Effector memory CD4-positive, alpha-beta T cell (primary cell): ENCODE measurements around the gene SMAGP.
A peak's percentile ranks its signal among the peaks of the same experiment; 100 is the strongest.
"Not testable (repeated sequence)": the region's sequence is repeated elsewhere in the genome, so short reads cannot be mapped to it uniquely, and the experiment has no call there.

ENCODE experiments used
- DNase-seq, 3 donors: peaks; one replicate each; pipeline ENCODE4 v3.0.0-alpha.2; 2020
- H3K27ac ChIP-seq: 2 replicates; pipeline ENCODE4 v1.7.0; 2013; ENCODE audit warnings: mild to moderate bottlenecking, low read length, moderate library complexity; ENCODE audit not compliant: insufficient read depth, poor library complexity, severe bottlenecking
- H3K27me3 ChIP-seq: replicated peaks from 2 replicates; pipeline ENCODE4 v1.7.0; 2013; ENCODE audit warnings: mild to moderate bottlenecking, low read length; ENCODE audit not compliant: insufficient read depth, control insufficient read depth, poor library complexity, severe bottlenecking
- H3K36me3 ChIP-seq: 2 replicates; pipeline ENCODE4 v1.7.0; 2013; ENCODE audit warnings: mild to moderate bottlenecking, low read length, moderate library complexity; ENCODE audit not compliant: control insufficient read depth, insufficient read depth
- H3K4me1 ChIP-seq: 2 replicates; pipeline ENCODE4 v1.7.0; 2013; ENCODE audit warnings: low read length, mild to moderate bottlenecking; ENCODE audit not compliant: control insufficient read depth, insufficient read depth, poor library complexity, severe bottlenecking
- H3K4me3 ChIP-seq: 2 replicates; pipeline ENCODE4 v1.7.0; 2013; ENCODE audit warnings: low read length, low read depth, mild to moderate bottlenecking; ENCODE audit not compliant: insufficient read depth, poor library complexity, severe bottlenecking
- H3K9me3 ChIP-seq: 2 replicates; pipeline ENCODE4 v1.7.0; 2013; ENCODE audit warnings: mild to moderate bottlenecking, low read length, moderate library complexity; ENCODE audit not compliant: control insufficient read depth

SMAGP gene

DNA sequence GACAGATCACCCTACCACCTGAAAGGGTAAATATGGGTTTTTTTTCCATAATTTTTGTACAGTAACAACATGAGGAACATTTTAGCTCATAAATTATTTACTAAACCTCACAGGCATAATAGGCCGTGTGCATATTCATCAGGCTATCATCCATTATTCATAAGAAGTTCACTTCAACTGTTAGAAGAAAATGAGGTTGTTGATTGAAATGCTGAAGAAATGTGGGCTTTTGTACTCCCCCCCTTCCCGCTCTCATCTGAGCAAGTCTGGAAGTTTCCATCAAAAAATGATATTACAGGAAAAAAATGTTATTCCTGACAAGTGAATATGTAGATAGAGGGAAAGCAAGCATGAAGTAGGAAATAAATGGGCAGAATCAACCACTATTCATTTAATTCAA, 44.4 kb downstream of the SMAGP start:
- no peak for DNase-seq
- H3K4me3 ChIP-seq: no peak overlapping the region
- no peaks in the 10 kb centered on the region for H3K36me3 ChIP-seq
- H3K9me3 ChIP-seq: no peaks in the 10 kb centered on the region
- no peaks in the 10 kb centered on the region for H3K4me1 ChIP-seq
- no peaks in the 10 kb centered on the region for H3K27me3 ChIP-seq
- no peak overlapping the region for H3K27ac ChIP-seq

GRCh38 chr12:51225234-51225633, 45.0 kb downstream of the SMAGP start:
- Histone ChIP-seq H3K4me3 (no peak overlapping the region), H3K36me3 (no peaks in the 10 kb centered on the region), H3K4me1 (no peaks in the 10 kb centered on the region), H3K27me3 (no peaks in the 10 kb centered on the region), H3K27ac (no peak overlapping the region), H3K9me3 (no peaks in the 10 kb centered on the region)
- no peak for DNase-seq

GRCh38 chr12:51224625-51225024, 45.6 kb downstream of the SMAGP start:
- Histone ChIP-seq H3K4me3 (no peak overlapping the region), H3K27me3 (no peaks in the 10 kb centered on the region), H3K36me3 (no peaks in the 10 kb centered on the region), H3K9me3 (no peaks in the 10 kb centered on the region), H3K4me1 (no peaks in the 10 kb centered on the region), H3K27ac (no peak overlapping the region)
- no peak for DNase-seq

DNA sequence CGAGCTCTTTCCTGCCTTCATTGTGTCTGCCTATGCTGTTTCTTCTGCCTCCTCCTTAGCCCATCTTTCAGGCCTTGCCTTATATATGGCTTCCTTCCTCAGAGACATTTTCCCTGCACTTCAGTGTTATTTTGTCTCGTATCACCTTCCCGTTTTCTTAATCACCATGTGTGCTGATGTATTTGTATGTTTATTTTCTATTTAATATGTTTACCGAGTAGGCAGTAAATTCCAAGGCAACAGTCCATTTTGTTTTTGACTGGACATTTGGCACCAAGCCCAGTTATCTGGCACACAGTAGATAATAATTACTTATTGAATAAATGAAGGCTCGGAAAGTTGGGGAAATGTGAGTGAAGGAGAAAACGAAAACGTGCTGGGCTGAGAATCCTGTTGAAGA, 47.8 kb downstream of the SMAGP start:
- no peak for DNase-seq
- Histone ChIP-seq H3K9me3 (no peaks in the 10 kb centered on the region), H3K27me3 (no peaks in the 10 kb centered on the region), H3K4me3 (no peak overlapping the region), H3K27ac (no peak overlapping the region), H3K36me3 (no peaks in the 10 kb centered on the region), H3K4me1 (peaks cover 6% of the 10 kb centered on the region)

DNA sequence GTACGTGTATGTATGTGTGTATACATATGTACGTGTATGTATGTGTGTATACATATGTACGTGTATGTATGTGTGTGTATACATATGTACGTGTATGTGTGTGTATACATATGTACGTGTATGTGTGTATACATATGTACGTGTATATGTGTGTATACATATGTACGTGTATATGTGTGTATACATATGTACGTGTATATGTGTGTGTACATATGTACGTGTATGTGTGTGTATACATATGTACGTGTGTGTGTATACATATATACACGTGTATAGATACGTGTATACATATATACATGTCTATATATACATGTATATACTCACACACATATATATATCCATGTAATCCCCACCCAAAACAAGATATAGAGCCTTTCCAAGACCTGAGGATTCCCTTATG, 50.4 kb downstream of the SMAGP start:
- DNase-seq, H3K27me3 ChIP-seq, H3K27ac ChIP-seq, H3K36me3 ChIP-seq, H3K4me3 ChIP-seq, H3K9me3 ChIP-seq: not testable (repeated sequence)
- H3K4me1 ChIP-seq: peaks cover 13% of the 10 kb centered on the region

- Histone ChIP-seq H3K4me3 (no peak overlapping the region), H3K27ac (no peak overlapping the region), H3K9me3 (no peaks in the 10 kb centered on the region), H3K27me3 (no peaks in the 10 kb centered on the region), H3K36me3 (no peaks in the 10 kb centered on the region), H3K4me1 (peaks cover 13% of the 10 kb centered on the region)
- DNase-seq: no peak
Measured at GRCh38 chr12:51219322-51219721, 50.9 kb downstream of the SMAGP start.

DNA sequence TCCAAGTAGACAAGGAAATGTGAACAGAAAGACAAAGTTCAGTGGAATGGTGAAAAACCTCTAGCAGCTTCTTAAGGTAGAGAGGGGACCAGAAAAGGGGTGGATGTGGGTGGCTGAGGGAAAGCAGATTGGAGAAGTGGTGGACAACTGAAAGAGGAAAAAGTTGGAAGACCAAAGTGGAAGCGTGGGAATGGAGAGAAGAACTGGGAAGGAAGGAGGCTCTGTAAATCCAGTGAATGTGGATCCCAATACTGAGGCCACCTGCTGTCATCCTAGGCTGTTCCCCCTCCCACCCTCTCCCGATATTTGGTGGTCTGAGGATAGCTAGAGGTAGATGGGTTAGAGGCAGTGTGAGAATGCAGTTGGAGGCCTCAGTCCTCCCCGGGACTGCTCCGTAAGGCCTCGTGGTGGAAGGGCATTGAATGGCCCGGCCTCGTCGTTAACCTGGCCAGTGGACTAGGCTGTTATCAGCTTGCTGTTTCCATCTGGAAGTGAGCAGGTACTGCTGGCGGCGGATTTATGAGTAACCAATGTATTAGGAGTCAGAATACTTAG, 51.5 kb downstream of the SMAGP start:
- Histone ChIP-seq H3K27me3 (no peaks in the 10 kb centered on the region), H3K4me3 (peak overlapping the region; percentile 97), H3K4me1 (peaks cover 13% of the 10 kb centered on the region), H3K9me3 (no peaks in the 10 kb centered on the region), H3K36me3 (no peaks in the 10 kb centered on the region), H3K27ac (peak overlapping the region; percentile 91)
- no peak for DNase-seq

GRCh38 chr12:51217968-51218606, 52.1 kb downstream of the SMAGP start, which contains the start of gene POU6F1:
POU6F1 (minus strand) TSS chr12:51218062; CDS start chr12:51206836, 11,226 bp downstream.
- H3K9me3 ChIP-seq: no peaks in the 10 kb centered on the region
- H3K27ac ChIP-seq: peak within 1 kb of the TSS; percentile 91
- H3K27me3 ChIP-seq: no peaks in the 10 kb centered on the region
- peak; percentile 38 to 60 (median 59) for DNase-seq
- H3K4me3 ChIP-seq: peak within 1 kb of the TSS; percentile 97
- H3K36me3 ChIP-seq: no peaks in the 10 kb centered on the region
- H3K4me1 ChIP-seq: peaks cover 13% of the 10 kb centered on the region

DNA sequence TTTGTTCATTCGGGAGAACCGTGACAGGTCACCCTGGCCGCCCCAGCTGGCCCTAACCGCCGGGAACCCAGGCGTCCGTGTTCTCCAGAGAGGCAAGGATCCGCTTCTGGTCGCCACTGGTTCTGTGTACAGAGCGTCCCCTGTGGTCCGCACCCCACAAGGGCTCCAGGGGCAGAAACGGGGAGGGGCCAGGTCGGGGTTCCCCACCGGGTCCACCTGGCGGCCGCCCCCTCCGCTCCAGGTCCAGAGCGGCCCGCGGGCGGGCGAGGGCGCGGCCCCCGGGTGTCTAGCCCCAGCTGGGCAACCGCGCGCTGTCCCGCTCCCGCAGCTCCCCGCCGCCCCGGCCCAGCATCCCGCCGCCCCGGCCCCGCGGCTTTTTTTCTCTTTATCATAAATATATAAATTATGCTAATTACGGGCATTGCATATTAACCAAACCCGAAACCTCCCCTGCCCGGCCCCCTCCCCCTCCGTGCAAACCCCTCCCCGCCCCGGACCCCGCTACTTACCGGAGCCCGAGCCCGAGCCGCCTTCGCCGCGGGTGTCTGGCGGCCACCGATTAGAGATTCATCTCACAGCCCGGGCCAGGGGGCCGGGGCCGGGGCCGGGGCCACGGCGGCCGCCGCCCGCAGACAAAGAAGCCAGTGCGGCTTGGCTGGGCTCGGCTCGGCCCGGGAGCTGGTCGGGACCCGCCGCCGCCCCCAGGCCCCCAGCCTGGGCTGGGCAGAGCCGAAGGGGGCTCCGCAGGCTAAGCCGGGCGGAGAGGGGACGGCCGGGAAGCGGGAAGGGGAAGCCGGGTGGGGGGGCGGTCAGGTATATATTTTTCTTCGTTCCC, 52.9 kb downstream of the SMAGP start:
- Histone ChIP-seq H3K4me1 (peaks cover 13% of the 10 kb centered on the region), H3K9me3 (no peaks in the 10 kb centered on the region), H3K27me3 (no peaks in the 10 kb centered on the region), H3K4me3 (peak overlapping the region; percentile 97), H3K36me3 (no peaks in the 10 kb centered on the region), H3K27ac (peak overlapping the region; percentile 91)
- peak; percentile 24 to 47 (median 32) for DNase-seq

GRCh38 chr12:51216642-51217041, 53.6 kb downstream of the SMAGP start:
- H3K9me3 ChIP-seq: no peaks in the 10 kb centered on the region
- H3K27ac ChIP-seq: peak overlapping the region; percentile 91
- no peaks in the 10 kb centered on the region for H3K27me3 ChIP-seq
- DNase-seq: no peak
- H3K4me3 ChIP-seq: peak overlapping the region; percentile 97
- no peaks in the 10 kb centered on the region for H3K36me3 ChIP-seq
- H3K4me1 ChIP-seq: peaks cover 13% of the 10 kb centered on the region
